ENCODE measurements around the gene MYO1D. TPM values are rescaled to one million over a fixed set of nuclear protein-coding genes. Genes with fewer than 3 reads are reported as not detected.

Gene MYO1D
- total RNA-seq, 1 experiment from 2014 or later, result 40.8 TPM

- DNase-seq, result no peak
- no peak overlapping the region for H2AFZ ChIP-seq
- no peak overlapping the region for H3K4me3 ChIP-seq
- no peaks in the 10 kb centered on the region for H3K9me3 ChIP-seq (ENCODE audit: insufficient read depth, low read depth)
- H4K20me1 ChIP-seq (ENCODE audit: insufficient read depth), result no peaks in the 10 kb centered on the region
- H3K27me3 ChIP-seq (ENCODE audit: insufficient read depth, low read depth), result no peaks in the 10 kb centered on the region
- no peaks in the 10 kb centered on the region for H3K9me2 ChIP-seq (ENCODE audit: insufficient read depth)
- TF ChIP-seq CTCF (conservative IDR thresholded peaks at IDR 0.05) (no peak), EZH2 (IDR thresholded peaks at IDR 0.05; ENCODE audit: low read depth) (no peak)
- ChIA-PET POLR2A (ENCODE audit: unreplicated experiment) (no interaction called here), CTCF (no interaction called here)
- H3K4me2 ChIP-seq, result no peak overlapping the region
- H3K27ac ChIP-seq, result no peak overlapping the region
- no peaks in the 10 kb centered on the region for H3K4me1 ChIP-seq (replicated peaks; ENCODE audit: insufficient read depth)
- intact Hi-C loops (cut with micrococcal nuclease; ENCODE audit: unreplicated experiment), result no loop called here
- H3K36me3 ChIP-seq (ENCODE audit: low read depth), result no peaks in the 10 kb centered on the region
- no TSS peak for BruUV-seq (replicated peaks)
- H3K79me2 ChIP-seq (ENCODE audit: low read depth), result no peaks in the 10 kb centered on the region
- H3F3A ChIP-seq (ENCODE audit: insufficient read depth, low read depth), result no peaks in the 10 kb centered on the region
Measured at GRCh38 chr17:32494621-32495358, 382.1 kb downstream of the MYO1D start.

- no peak for DNase-seq
- CTCF ChIA-PET, result no interaction called here
- H4K20me1 ChIP-seq (ENCODE audit: insufficient read depth), result no peaks in the 10 kb centered on the region
- POLR2A ChIA-PET (ENCODE audit: unreplicated experiment), result no interaction called here
- no peaks in the 10 kb centered on the region for H3K9me2 ChIP-seq (ENCODE audit: insufficient read depth)
- H3F3A ChIP-seq (ENCODE audit: insufficient read depth, low read depth), result no peaks in the 10 kb centered on the region
- no peak overlapping the region for H2AFZ ChIP-seq
- H3K9me3 ChIP-seq (ENCODE audit: insufficient read depth, low read depth), result no peaks in the 10 kb centered on the region
- no peaks in the 10 kb centered on the region for H3K27me3 ChIP-seq (ENCODE audit: insufficient read depth, low read depth)
- intact Hi-C loops (cut with micrococcal nuclease; ENCODE audit: unreplicated experiment), result no loop called here
- no peak overlapping the region for H3K4me2 ChIP-seq
- no TSS peak for BruUV-seq (replicated peaks)
- H3K27ac ChIP-seq, result no peak overlapping the region
- no peaks in the 10 kb centered on the region for H3K4me1 ChIP-seq (replicated peaks; ENCODE audit: insufficient read depth)
- no peak overlapping the region for H3K4me3 ChIP-seq
- no peaks in the 10 kb centered on the region for H3K36me3 ChIP-seq (ENCODE audit: low read depth)
- no peaks in the 10 kb centered on the region for H3K79me2 ChIP-seq (ENCODE audit: low read depth)
- TF ChIP-seq EZH2 (IDR thresholded peaks at IDR 0.05; ENCODE audit: low read depth) (no peak), CTCF (conservative IDR thresholded peaks at IDR 0.05) (no peak)
Measured at GRCh38 chr17:32493976-32494513, 382.9 kb downstream of the MYO1D start.

GRCh38 chr17:32493571-32493970, 383.4 kb downstream of the MYO1D start:
- no peak for DNase-seq
- H4K20me1 ChIP-seq (ENCODE audit: insufficient read depth), result no peaks in the 10 kb centered on the region
- CTCF ChIA-PET, result no interaction called here

More at GRCh38 chr17:32493571-32493970, 383.4 kb downstream of the MYO1D start:
- H3K4me3 ChIP-seq, result no peak overlapping the region
- no peak overlapping the region for H2AFZ ChIP-seq
- no peaks in the 10 kb centered on the region for H3K4me1 ChIP-seq (replicated peaks; ENCODE audit: insufficient read depth)
- no peaks in the 10 kb centered on the region for H3K9me3 ChIP-seq (ENCODE audit: insufficient read depth, low read depth)
- H3K79me2 ChIP-seq (ENCODE audit: low read depth), result no peaks in the 10 kb centered on the region
- H3K36me3 ChIP-seq (ENCODE audit: low read depth), result no peaks in the 10 kb centered on the region
- H3F3A ChIP-seq (ENCODE audit: insufficient read depth, low read depth), result no peaks in the 10 kb centered on the region
- BruUV-seq (replicated peaks), result no TSS peak
- H3K27me3 ChIP-seq (ENCODE audit: insufficient read depth, low read depth), result no peaks in the 10 kb centered on the region
- no peaks in the 10 kb centered on the region for H3K9me2 ChIP-seq (ENCODE audit: insufficient read depth)
- POLR2A ChIA-PET (ENCODE audit: unreplicated experiment), result no interaction called here
- H3K4me2 ChIP-seq, result no peak overlapping the region
- intact Hi-C loops (cut with micrococcal nuclease; ENCODE audit: unreplicated experiment), result no loop called here
- TF ChIP-seq CTCF (conservative IDR thresholded peaks at IDR 0.05) (no peak), EZH2 (IDR thresholded peaks at IDR 0.05; ENCODE audit: low read depth) (no peak)
- H3K27ac ChIP-seq, result no peak overlapping the region
